A204.1 (cell line): ENCODE data around the gene MAD1L1.

Experiments used
- FAIRE-seq: peaks from 2 replicates; lab custom pipeline; 2012; peaks lifted over from hg19 to GRCh38; lab: Jason Lieb, UNC

Gene MAD1L1

DNA sequence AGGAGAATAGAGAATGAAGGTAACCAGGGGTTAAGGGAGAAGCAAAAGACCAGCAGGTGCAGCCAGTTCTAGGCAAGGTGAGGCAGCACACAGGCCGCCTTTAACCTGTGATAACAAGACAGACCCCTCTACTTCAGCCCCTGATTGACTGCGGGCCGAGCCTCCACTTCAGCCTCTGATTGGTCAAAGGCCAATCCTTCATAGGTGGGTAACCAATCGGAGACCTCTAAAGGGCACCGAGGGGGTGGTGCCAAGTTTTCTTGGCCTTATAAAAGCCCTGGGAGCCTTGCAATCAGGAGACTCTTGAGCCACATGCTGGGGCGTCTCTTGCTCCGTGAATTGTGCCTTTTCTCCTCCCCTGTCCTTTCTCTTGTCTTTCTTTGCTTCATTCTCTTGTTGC, 463.9 kb downstream of the MAD1L1 start:
- FAIRE-seq, result no peak

DNA sequence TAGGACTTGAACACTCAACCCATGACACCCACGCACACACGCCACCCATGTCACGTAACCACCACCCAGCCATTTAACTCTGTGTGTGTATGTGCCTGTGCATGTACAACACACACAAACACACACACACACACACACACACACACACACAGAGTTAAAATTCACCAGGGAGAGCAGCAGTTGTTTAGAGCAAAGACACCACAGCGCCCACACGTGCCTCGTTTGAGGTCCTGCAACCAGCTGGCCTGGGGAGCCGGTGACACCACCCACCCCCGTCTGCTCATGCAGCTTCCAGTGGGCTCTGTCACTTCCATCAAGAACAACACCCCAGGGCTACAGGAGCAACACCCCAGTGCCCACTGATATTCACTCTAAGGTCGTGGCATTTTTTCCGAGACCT, 465.2 kb downstream of the MAD1L1 start:
- FAIRE-seq, result no peak
